HG03060 (cell line): ENCODE results near the gene QPCT.
"Not testable (repeated sequence)": the region's sequence is repeated elsewhere in the genome, so short reads cannot be mapped to it uniquely, and the experiment has no call there.

ENCODE experiments used
- ATAC-seq: cut with Tn5 transposase; IDR thresholded peaks from one replicate; pipeline ENCODE4 v1.9.1; 2021; ENCODE audit warnings: low read depth, moderate number of reproducible peaks; ENCODE audit not compliant: unreplicated experiment

The QPCT gene

GRCh38 chr2:37357069-37357468 is 12.6 kb downstream of the QPCT start:
- ATAC-seq = no peak

GRCh38 chr2:37357530-37357929 is 13.1 kb downstream of the QPCT start:
- no peak for ATAC-seq

DNA sequence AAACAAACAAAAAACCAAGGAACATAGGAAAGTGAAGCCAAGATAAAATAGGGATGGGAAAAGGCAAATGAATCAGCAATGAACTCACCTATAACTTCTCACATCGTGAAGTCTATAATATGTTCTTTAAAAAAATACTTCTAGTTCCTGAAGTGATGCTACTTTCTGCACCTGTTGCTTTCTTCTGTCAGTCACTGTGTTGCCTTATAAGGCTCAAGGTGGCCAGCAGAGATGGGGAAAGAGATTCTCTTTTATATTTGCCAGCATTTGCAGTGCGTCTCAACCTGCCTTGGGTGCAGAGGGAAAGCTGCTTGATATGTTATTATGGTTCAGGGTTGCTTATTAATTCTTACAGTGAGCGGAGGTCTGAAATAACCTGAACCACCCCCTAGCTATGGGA is 14.0 kb downstream of the QPCT start:
- ATAC-seq = no peak

- no peak for ATAC-seq
Measured at GRCh38 chr2:37361216-37361815, 16.9 kb downstream of the QPCT start.

GRCh38 chr2:37361994-37362698 is 17.7 kb downstream of the QPCT start:
- ATAC-seq = no peak

- no peak for ATAC-seq
Measured at GRCh38 chr2:37364351-37364750, 19.9 kb downstream of the QPCT start.

GRCh38 chr2:37365669-37366068 is 21.2 kb downstream of the QPCT start:
- ATAC-seq = peak; percentile 75

DNA sequence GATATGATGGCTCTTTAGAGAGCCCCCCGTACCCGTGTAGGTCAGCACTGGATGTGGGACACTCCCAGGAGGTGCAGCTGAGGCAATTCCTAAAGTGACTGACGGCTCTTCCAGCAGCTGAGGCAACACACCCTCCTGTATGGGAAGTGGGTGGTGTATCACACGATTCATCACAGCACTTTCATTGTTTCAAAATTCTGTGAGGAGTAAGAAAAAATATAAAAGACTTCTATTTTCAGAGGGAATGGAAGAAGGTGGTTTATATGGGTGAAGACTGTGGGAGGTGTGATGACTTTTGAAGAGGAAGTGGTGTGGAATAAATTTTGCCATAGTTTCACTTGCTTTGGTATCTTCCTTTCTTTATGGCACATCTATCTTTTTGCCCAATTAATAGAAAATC is 22.3 kb downstream of the QPCT start:
- ATAC-seq = no peak

- ATAC-seq = no peak
Measured at GRCh38 chr2:37367310-37367709, 22.9 kb downstream of the QPCT start.

DNA sequence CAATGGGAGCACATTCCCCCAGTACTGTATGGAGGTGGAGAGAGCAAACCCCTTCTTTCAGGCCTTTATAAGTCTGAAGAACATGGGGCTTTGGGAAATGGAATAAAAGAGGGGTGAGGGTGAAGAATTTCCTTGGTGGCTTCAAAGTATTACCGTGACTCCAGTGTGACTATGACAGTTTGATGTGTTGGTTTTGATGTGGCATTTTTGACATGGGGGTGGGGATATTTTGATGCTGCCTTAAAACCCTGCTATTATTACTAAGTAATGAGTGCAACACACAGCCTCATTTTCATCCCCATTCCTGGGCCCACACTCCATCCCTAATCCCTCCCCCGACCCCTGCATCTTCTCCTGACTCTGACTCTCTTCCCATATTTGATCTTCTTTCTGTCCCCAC is 23.6 kb downstream of the QPCT start:
- no peak for ATAC-seq

DNA sequence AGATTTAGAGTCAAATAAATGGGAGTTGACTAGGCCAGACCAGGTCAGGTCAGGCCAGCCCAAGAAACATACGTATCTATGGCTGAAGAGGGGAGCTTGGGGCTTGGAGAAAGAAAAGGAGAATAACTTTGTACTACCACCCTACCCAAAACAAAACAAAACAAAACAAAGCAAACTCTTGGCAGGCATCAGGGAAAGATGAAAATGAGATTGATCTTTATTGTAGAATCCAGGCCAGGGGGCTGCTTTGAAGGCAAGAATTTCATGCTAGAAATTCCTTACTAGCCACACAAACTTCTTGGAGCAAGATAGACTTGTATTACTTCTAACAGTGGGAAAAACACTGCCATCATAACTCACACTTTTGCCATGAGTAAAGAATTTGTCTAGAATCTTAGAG is 26.2 kb downstream of the QPCT start:
- no peak for ATAC-seq

- no peak for ATAC-seq
Measured at GRCh38 chr2:37372000-37372399, 27.6 kb downstream of the QPCT start.

DNA sequence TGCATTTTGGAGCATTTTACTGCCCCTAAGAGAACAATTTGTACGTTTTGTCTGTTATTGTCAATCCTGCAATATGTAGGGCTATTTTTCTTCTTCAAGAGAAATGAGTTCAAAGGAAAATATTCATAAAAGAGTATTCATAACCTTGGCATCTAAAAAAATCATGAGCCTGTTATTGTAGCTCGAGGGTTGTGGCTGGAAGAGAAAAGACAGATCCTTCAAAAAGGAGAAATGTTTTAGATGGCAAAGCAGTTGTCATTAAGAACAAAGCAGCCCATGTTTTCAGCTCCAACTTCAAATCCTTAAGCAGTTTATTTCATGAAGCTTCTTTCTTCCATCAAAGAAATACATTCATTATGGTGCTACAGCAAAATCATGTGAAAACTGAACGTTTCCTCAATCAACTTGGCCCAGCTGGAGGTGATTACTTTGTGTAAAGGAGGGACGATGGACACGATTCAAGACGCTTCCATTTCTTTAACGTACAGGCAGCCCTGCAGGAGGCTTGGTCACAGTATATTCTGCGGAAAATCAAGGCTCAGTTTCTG is 31.4 kb downstream of the QPCT start:
- ATAC-seq = peak; percentile 3

GRCh38 chr2:37376421-37377186 is 32.2 kb downstream of the QPCT start:
- peak; percentile 85 for ATAC-seq

DNA sequence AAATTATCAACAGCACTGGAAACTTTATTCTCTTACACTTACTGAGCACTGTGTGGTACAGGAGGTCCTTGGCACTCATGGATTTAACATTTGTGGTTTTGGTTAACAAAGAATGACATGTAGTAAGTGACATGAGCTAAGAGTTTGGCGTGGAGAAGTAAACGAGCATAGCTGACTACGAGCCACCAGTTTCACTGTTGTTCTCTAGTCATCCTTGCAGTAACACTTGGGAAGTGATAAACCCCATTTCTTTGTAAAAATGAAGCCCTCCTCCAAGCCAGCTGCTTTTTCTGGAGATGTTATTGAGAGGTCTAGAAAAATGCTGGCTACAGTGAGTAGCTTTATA is 32.7 kb downstream of the QPCT start:
- no peak for ATAC-seq

DNA sequence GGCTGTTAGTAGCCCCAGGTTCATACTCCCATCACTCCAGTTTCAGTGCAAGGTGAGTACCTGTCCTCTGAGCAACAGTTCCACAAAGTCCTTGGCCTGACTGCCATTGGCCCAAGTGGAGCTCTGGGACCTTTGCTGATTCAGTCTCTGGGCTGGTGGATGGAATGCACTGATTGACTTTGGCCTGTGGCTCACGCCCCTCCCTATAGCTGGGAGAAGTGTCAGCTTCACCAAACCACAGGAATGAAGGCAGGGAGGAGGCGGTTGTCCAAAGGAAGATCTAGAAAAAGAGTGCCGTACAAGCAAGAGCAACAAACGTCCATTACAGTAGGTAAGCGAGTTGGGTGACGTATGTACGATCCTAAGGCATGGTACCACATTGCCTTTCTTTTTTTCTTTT is 34.0 kb downstream of the QPCT start:
- no peak for ATAC-seq

DNA sequence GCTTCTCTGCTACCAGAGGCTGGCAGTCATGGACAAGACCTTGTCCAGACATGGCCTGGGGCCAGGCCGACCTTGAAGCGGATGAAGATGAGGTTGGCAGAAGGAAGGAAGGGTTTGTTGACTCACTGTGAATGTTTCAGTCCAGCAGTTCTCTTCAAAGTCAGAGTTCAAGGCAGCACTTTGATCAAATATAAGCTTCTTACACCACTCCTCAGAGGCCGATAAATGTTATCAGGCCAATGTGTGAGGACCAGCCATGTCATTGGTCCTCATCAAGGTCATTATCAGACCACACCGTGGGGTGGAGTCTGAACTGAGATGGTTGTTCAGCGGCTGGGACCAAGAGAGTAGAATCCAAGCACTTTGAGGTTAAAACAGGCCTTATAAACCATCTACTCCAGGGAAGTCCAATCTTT is 35.5 kb downstream of the QPCT start:
- ATAC-seq = no peak

- not testable (repeated sequence) for ATAC-seq
Measured at GRCh38 chr2:37380787-37381186, 36.4 kb downstream of the QPCT start.

DNA sequence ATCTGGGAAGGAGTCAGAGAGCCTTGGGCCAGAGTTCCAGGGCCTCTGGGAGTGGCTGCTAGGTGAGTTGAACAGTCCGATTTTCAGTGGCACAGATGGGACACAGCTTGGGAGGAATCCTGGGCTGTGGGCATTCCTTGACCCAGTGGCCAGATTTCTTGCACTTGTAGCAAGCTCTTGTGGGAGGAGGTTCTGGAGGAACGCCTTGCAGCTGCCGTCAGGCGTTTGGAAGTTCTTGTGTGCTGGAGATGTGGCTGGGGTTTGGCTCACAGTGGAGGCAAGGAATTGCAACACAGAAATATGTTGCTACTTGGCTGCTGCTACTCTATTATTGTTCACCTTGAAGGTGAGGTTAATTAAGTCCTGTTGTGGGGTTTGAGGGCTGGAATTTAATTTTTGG is 39.8 kb downstream of the QPCT start:
- not testable (repeated sequence) for ATAC-seq

GRCh38 chr2:37387148-37387835 is 42.9 kb downstream of the QPCT start:
- no peak for ATAC-seq

- no peak for ATAC-seq
Measured at GRCh38 chr2:37388074-37388473, 43.6 kb downstream of the QPCT start.
